WTC11 (cell line): Measurements from ENCODE around the gene HCN1. TPM values are rescaled to one million over a fixed set of nuclear protein-coding genes. Genes with fewer than 3 reads are reported as not detected.

Experiments used
- ATAC-seq: fragments of 200-7000 bp; cut with Tn5 transposase; 2 replicates; pipeline ENCODE4 v1.10.0; 2021; ENCODE audit warnings: mild to moderate bottlenecking, moderate library complexity
- CTCF ChIA-PET: fragments of 300-600 bp; sonication (Branson Sonifier 250); formaldehyde crosslinking; loops from one replicate; lab custom pipeline; 2021; ENCODE audit warnings: antibody characterized with exemption; lab: Charles Lee
- POLR2A ChIA-PET: fragments of 350-600 bp; sonication (Branson Sonifier 250); formaldehyde crosslinking; loops from one replicate; lab custom pipeline; 2021; ENCODE audit warnings: antibody characterized with exemption; lab: Charles Lee
- DNase-seq: peaks from one replicate; pipeline ENCODE4 v3.0.0; 2021; ENCODE audit warnings: low spot score
- H3K27ac Mint-ChIP-seq: 2 replicates; pipeline ENCODE4 v1.8.0; 2021; ENCODE audit warnings: mixed read lengths
- H3K27me3 Mint-ChIP-seq: 2 replicates; pipeline ENCODE4 v1.8.0; 2021; ENCODE audit warnings: low read depth, mild to moderate bottlenecking, moderate library complexity, mixed read lengths
- H3K36me3 Mint-ChIP-seq: 2 replicates; pipeline ENCODE4 v1.8.0; 2021; ENCODE audit warnings: mixed read lengths
- H3K4me1 Mint-ChIP-seq: 2 replicates; pipeline ENCODE4 v1.8.0; 2022; ENCODE audit warnings: mixed read lengths
- H3K4me3 Mint-ChIP-seq: 2 replicates; pipeline ENCODE4 v1.8.0; 2021; ENCODE audit warnings: mild to moderate bottlenecking, moderate library complexity, mixed read lengths
- H3K9me3 Mint-ChIP-seq: 2 replicates; pipeline ENCODE4 v1.8.0; 2021; ENCODE audit warnings: mixed read lengths
- ATF1 ChIP-seq: sonication (generic); formaldehyde crosslinking; IDR thresholded peaks from 2 replicates; pipeline ENCODE4 v1.8.1; 2023; ENCODE audit warnings: mild to moderate bottlenecking, moderate library complexity, missing genetic modification reagents
- ELF4 ChIP-seq: sonication (generic); formaldehyde crosslinking; IDR thresholded peaks from 2 replicates; pipeline ENCODE4 v1.8.1; 2022; ENCODE audit warnings: low read depth, mild to moderate bottlenecking, moderate library complexity, missing genetic modification reagents
- EMX1 ChIP-seq: fragments of 250-450 bp; sonication (Bioruptor Pico); IDR thresholded peaks from 2 replicates; pipeline ENCODE4 v1.8.0; 2021; ENCODE audit warnings: mild to moderate bottlenecking
- ERG ChIP-seq: fragments of 250-450 bp; sonication (Bioruptor Pico); IDR thresholded peaks from 2 replicates; pipeline ENCODE4 v1.8.0; 2021; ENCODE audit warnings: mild to moderate bottlenecking
- FOXP1 ChIP-seq: sonication (generic); formaldehyde crosslinking; IDR thresholded peaks from 2 replicates; pipeline ENCODE4 v1.8.0; 2022; ENCODE audit warnings: missing genetic modification reagents, mild to moderate bottlenecking, moderate library complexity, borderline replicate concordance
- GTF2I ChIP-seq: fragments of 250-450 bp; sonication (Bioruptor Pico); conservative IDR thresholded peaks from 2 replicates; pipeline ENCODE4 v1.4.0; 2021; ENCODE audit warnings: mild to moderate bottlenecking
- IRF1 ChIP-seq: sonication (generic); formaldehyde crosslinking; IDR thresholded peaks from 2 replicates; pipeline ENCODE4 v1.8.0; 2023; ENCODE audit warnings: missing genetic modification reagents
- MXD4 ChIP-seq: fragments of 250-450 bp; sonication (Bioruptor Pico); IDR thresholded peaks from 2 replicates; pipeline ENCODE4 v1.8.0; 2021; ENCODE audit warnings: mild to moderate bottlenecking, moderate library complexity, borderline replicate concordance
- NR3C1 ChIP-seq: sonication (generic); formaldehyde crosslinking; conservative IDR thresholded peaks from 2 replicates; pipeline ENCODE4 v1.8.1; 2023; ENCODE audit warnings: low read depth, mild to moderate bottlenecking, missing genetic modification reagents
- SOX15 ChIP-seq: fragments of 250-450 bp; sonication (Bioruptor Pico); IDR thresholded peaks from 2 replicates; pipeline ENCODE4 v1.9.0; 2021; ENCODE audit warnings: mild to moderate bottlenecking
- STAT6 ChIP-seq: sonication (generic); formaldehyde crosslinking; conservative IDR thresholded peaks from 2 replicates; pipeline ENCODE4 v1.8.1; 2023; ENCODE audit warnings: mild to moderate bottlenecking, low read depth, missing genetic modification reagents, moderate library complexity
- TEAD4 ChIP-seq: sonication (generic); formaldehyde crosslinking; IDR thresholded peaks from 2 replicates; pipeline ENCODE4 v1.8.0; 2022; ENCODE audit warnings: mild to moderate bottlenecking, missing genetic modification reagents
- ZNF396 ChIP-seq: fragments of 250-450 bp; sonication (Bioruptor Pico); IDR thresholded peaks from 2 replicates; pipeline ENCODE4 v1.8.0; 2021; ENCODE audit warnings: mild to moderate bottlenecking, moderate library complexity, borderline replicate concordance
- total RNA-seq: library from RNA; stranded (reverse); gene quantifications from 3 replicates; pipeline ENCODE4 v1.2.3, GENCODE V29; 2021
- TF ChIP-seq, protein P1 (sequence below): sonication (generic); formaldehyde crosslinking; IDR thresholded peaks from 2 replicates; pipeline ENCODE4 v1.8.0; 2022; ENCODE audit warnings: mild to moderate bottlenecking, missing genetic modification reagents
- TF ChIP-seq, protein P2 (sequence below): fragments of 200-600 bp; IDR thresholded peaks from 2 replicates; pipeline ENCODE4 v1.8.0; 2022; ENCODE audit warnings: antibody characterized with exemption
- TF ChIP-seq, protein P3 (sequence below): fragments of 250-450 bp; sonication (Bioruptor Pico); IDR thresholded peaks from 2 replicates; pipeline ENCODE4 v1.9.0; 2021; ENCODE audit warnings: mild to moderate bottlenecking, borderline replicate concordance

The HCN1 gene
- total RNA-seq, 1 experiment from 2014 or later: 2.2 TPM

GRCh38 chr5:45277860-45278259, 418.3 kb downstream of the HCN1 start:
- TF ChIP-seq IRF1 (CRISPR knock-in tag) (no peak), ELF4 (CRISPR knock-in tag) (no peak), ATF1 (CRISPR knock-in tag) (no peak), NR3C1 (no peak), EMX1 (CRISPR knock-in tag) (no peak), TEAD4 (CRISPR knock-in tag) (no peak), FOXP1 (no peak), ZNF396 (CRISPR knock-in tag) (no peak), STAT6 (no peak), SOX15 (CRISPR knock-in tag) (no peak), MXD4 (CRISPR knock-in tag) (no peak), GTF2I (no peak), ERG (CRISPR knock-in tag) (no peak)
- TF ChIP-seq, protein P1, sequence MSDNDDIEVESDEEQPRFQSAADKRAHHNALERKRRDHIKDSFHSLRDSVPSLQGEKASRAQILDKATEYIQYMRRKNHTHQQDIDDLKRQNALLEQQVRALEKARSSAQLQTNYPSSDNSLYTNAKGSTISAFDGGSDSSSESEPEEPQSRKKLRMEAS (CRISPR knock-in tag): no peak
- TF ChIP-seq, protein P2, sequence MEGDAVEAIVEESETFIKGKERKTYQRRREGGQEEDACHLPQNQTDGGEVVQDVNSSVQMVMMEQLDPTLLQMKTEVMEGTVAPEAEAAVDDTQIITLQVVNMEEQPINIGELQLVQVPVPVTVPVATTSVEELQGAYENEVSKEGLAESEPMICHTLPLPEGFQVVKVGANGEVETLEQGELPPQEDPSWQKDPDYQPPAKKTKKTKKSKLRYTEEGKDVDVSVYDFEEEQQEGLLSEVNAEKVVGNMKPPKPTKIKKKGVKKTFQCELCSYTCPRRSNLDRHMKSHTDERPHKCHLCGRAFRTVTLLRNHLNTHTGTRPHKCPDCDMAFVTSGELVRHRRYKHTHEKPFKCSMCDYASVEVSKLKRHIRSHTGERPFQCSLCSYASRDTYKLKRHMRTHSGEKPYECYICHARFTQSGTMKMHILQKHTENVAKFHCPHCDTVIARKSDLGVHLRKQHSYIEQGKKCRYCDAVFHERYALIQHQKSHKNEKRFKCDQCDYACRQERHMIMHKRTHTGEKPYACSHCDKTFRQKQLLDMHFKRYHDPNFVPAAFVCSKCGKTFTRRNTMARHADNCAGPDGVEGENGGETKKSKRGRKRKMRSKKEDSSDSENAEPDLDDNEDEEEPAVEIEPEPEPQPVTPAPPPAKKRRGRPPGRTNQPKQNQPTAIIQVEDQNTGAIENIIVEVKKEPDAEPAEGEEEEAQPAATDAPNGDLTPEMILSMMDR: no peak
- TF ChIP-seq, protein P3, sequence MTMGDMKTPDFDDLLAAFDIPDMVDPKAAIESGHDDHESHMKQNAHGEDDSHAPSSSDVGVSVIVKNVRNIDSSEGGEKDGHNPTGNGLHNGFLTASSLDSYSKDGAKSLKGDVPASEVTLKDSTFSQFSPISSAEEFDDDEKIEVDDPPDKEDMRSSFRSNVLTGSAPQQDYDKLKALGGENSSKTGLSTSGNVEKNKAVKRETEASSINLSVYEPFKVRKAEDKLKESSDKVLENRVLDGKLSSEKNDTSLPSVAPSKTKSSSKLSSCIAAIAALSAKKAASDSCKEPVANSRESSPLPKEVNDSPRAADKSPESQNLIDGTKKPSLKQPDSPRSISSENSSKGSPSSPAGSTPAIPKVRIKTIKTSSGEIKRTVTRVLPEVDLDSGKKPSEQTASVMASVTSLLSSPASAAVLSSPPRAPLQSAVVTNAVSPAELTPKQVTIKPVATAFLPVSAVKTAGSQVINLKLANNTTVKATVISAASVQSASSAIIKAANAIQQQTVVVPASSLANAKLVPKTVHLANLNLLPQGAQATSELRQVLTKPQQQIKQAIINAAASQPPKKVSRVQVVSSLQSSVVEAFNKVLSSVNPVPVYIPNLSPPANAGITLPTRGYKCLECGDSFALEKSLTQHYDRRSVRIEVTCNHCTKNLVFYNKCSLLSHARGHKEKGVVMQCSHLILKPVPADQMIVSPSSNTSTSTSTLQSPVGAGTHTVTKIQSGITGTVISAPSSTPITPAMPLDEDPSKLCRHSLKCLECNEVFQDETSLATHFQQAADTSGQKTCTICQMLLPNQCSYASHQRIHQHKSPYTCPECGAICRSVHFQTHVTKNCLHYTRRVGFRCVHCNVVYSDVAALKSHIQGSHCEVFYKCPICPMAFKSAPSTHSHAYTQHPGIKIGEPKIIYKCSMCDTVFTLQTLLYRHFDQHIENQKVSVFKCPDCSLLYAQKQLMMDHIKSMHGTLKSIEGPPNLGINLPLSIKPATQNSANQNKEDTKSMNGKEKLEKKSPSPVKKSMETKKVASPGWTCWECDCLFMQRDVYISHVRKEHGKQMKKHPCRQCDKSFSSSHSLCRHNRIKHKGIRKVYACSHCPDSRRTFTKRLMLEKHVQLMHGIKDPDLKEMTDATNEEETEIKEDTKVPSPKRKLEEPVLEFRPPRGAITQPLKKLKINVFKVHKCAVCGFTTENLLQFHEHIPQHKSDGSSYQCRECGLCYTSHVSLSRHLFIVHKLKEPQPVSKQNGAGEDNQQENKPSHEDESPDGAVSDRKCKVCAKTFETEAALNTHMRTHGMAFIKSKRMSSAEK (CRISPR knock-in tag): no peak
- TF ChIP-seq, all 79 proteins: peak for 0
- no peak overlapping the region for H3K4me3 Mint-ChIP-seq
- no peaks in the 10 kb centered on the region for H3K27me3 Mint-ChIP-seq
- H3K4me1 Mint-ChIP-seq: peaks cover 35% of the 10 kb centered on the region
- peak overlapping the region; percentile 25; the same call in 1 of the 2 replicates for H3K27ac Mint-ChIP-seq
- ChIA-PET CTCF (no interaction called here), POLR2A (no interaction called here)
- peaks cover 24% of the 10 kb centered on the region for H3K36me3 Mint-ChIP-seq
- H3K9me3 Mint-ChIP-seq: peaks cover 25% of the 10 kb centered on the region
- ATAC-seq (no peak), DNase-seq (no peak)
